Panc1 (cell line): ENCODE results near the gene METAP1. TPM values are rescaled to one million over a fixed set of nuclear protein-coding genes. Genes with fewer than 3 reads are reported as not detected.

Experiments
- ATAC-seq: fragments of 200-7000 bp; cut with Tn5 transposase; 2 replicates; pipeline ENCODE4 v1.9.1; 2020; ENCODE audit warnings: mild to moderate bottlenecking, moderate library complexity
- BruUV-seq: library from RNA; stranded (reverse); fragments of 400-500 nt; replicated peaks from 2 replicates; lab custom pipeline; 2021; lab: Mats Ljungman, UMichigan
- CTCF ChIA-PET: fragments of 300-600 bp; sonication (Branson Sonifier 250); formaldehyde crosslinking; loops from one replicate; lab custom pipeline; 2022; ENCODE audit warnings: antibody characterized with exemption; lab: Charles Lee
- POLR2A ChIA-PET: fragments of 300-600 bp; sonication (Branson Sonifier 250); formaldehyde crosslinking; loops from one replicate; lab custom pipeline; 2022; ENCODE audit warnings: antibody characterized with exemption; lab: Charles Lee
- DNase-seq: peaks from one replicate; pipeline ENCODE4 v3.0.0-alpha.2; 2010; ENCODE audit warnings: low read depth, low spot score
- H3K27ac ChIP-seq: 2 replicates; pipeline ENCODE4 v1.5.1; 2011; ENCODE audit warnings: mild to moderate bottlenecking, low read length, inconsistent platforms
- H3K27me3 ChIP-seq: fragments of 200-500 bp; sonication (Bioruptor generic); 2 replicates; pipeline ENCODE4 v1.6.0; 2014; ENCODE audit warnings: low read length, inconsistent platforms; ENCODE audit not compliant: control insufficient read depth, insufficient read depth
- H3K36me3 ChIP-seq: fragments of 200-500 bp; sonication (Bioruptor generic); 2 replicates; pipeline ENCODE4 v1.5.1; 2014; ENCODE audit warnings: inconsistent platforms, mild to moderate bottlenecking, low read length, moderate library complexity; ENCODE audit not compliant: control insufficient read depth, insufficient read depth
- H3K4me1 ChIP-seq: 2 replicates; pipeline ENCODE4 v1.5.1; 2011; ENCODE audit warnings: inconsistent platforms, mild to moderate bottlenecking, low read length, moderate library complexity; ENCODE audit not compliant: control insufficient read depth, insufficient read depth
- H3K4me3 ChIP-seq, 2 experiments: 2 replicates each; pipeline ENCODE4 v1.5.1; 2011 to 2012; ENCODE audit warnings: low read depth in 2 of 2, low read length in 2 of 2, mild to moderate bottlenecking in 2 of 2, inconsistent platforms in 1 of 2, moderate library complexity in 1 of 2
- H3K9me3 ChIP-seq: fragments of 200-500 bp; sonication (Bioruptor generic); 2 replicates; pipeline ENCODE4 v1.5.1; 2014; ENCODE audit warnings: low read depth, mild to moderate bottlenecking, inconsistent platforms, low read length, moderate library complexity; ENCODE audit not compliant: control insufficient read depth, insufficient read depth
- CTCF ChIP-seq: fragments of 450-650 bp; IDR thresholded peaks from 2 replicates; pipeline ENCODE4 v1.5.1; 2017; ENCODE audit warnings: mild to moderate bottlenecking
- POLR2AphosphoS5 ChIP-seq: IDR thresholded peaks from 2 replicates; pipeline ENCODE4 v1.6.1; 2012; ENCODE audit warnings: mild to moderate bottlenecking, low read depth, low read length, moderate library complexity
- SIN3A ChIP-seq: IDR thresholded peaks from 2 replicates; pipeline ENCODE4 v1.6.1; 2012; ENCODE audit warnings: low read depth, mild to moderate bottlenecking, low read length, moderate library complexity, borderline replicate concordance; ENCODE audit not compliant: insufficient read depth
- TCF7L2 ChIP-seq: IDR thresholded peaks from 2 replicates; pipeline ENCODE4 v1.6.1; 2011; ENCODE audit warnings: mild to moderate bottlenecking, low read depth, low read length, inconsistent platforms
- in situ Hi-C: cut with HindIII; loops from 2 replicates; pipeline ENCODE4 v1.10.0; 2016; ENCODE audit warnings: low sequenced_read_pairs, low pct_unique_long_range_greater_than_20kb
- intact Hi-C: fragments of 100-400 bp; cut with micrococcal nuclease; formaldehyde crosslinking; loops from one replicate; pipeline ENCODE4 v1.10.0; 2022; ENCODE audit not compliant: unreplicated experiment
- total RNA-seq: library from RNA; stranded (reverse); gene quantifications from one replicate; pipeline ENCODE4 v1.2.1, GENCODE V29; 2021; ENCODE audit not compliant: unreplicated experiment
- TF ChIP-seq, protein P1 (sequence below), 2 experiments: IDR thresholded peaks; 2 replicates each; pipeline ENCODE4 v1.6.1; 2011 to 2012; ENCODE audit warnings: low read depth in 2 of 2, control low read depth in 1 of 2, low read length in 1 of 2, mild to moderate bottlenecking in 1 of 2, moderate library complexity in 1 of 2; ENCODE audit not compliant: insufficient read depth in 1 of 2

METAP1 gene
- total RNA-seq, 1 experiment from 2014 or later = 51.9 TPM

DNA sequence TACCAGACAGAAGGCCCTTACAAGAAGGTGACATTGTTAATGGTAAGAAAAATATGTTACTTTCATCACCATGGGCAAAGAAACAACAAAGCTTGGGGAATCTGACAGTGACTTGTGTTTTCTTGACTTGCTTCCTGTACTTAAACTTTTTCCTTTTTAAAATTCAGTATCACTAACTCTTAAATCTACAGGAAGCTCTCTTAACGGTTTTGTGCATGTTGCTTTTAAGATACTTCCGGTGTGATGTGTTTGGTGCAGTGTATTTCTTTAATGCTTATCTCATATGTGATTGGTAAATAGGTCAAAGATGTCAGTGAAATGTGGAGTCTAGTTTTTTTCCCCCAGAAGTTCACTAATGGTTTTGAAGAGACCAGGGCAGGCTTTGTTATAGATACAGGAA, 47.8 kb downstream of the METAP1 start:
- Histone ChIP-seq H3K27me3 (no peaks in the 10 kb centered on the region), H3K9me3 (no peaks in the 10 kb centered on the region), H3K4me1 (no peaks in the 10 kb centered on the region), H3K36me3 (no peaks in the 10 kb centered on the region), H3K27ac (no peak overlapping the region), H3K4me3 (no peak overlapping the region)
- TF ChIP-seq POLR2AphosphoS5 (no peak), CTCF (no peak), TCF7L2 (no peak), SIN3A (no peak)
- TF ChIP-seq, protein P1, sequence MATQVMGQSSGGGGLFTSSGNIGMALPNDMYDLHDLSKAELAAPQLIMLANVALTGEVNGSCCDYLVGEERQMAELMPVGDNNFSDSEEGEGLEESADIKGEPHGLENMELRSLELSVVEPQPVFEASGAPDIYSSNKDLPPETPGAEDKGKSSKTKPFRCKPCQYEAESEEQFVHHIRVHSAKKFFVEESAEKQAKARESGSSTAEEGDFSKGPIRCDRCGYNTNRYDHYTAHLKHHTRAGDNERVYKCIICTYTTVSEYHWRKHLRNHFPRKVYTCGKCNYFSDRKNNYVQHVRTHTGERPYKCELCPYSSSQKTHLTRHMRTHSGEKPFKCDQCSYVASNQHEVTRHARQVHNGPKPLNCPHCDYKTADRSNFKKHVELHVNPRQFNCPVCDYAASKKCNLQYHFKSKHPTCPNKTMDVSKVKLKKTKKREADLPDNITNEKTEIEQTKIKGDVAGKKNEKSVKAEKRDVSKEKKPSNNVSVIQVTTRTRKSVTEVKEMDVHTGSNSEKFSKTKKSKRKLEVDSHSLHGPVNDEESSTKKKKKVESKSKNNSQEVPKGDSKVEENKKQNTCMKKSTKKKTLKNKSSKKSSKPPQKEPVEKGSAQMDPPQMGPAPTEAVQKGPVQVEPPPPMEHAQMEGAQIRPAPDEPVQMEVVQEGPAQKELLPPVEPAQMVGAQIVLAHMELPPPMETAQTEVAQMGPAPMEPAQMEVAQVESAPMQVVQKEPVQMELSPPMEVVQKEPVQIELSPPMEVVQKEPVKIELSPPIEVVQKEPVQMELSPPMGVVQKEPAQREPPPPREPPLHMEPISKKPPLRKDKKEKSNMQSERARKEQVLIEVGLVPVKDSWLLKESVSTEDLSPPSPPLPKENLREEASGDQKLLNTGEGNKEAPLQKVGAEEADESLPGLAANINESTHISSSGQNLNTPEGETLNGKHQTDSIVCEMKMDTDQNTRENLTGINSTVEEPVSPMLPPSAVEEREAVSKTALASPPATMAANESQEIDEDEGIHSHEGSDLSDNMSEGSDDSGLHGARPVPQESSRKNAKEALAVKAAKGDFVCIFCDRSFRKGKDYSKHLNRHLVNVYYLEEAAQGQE (IDR thresholded peaks at IDR 0.05; ENCODE audit: insufficient read depth in 1 of 2, low read depth in 2 of 2, low read length in 1 of 2) = no peak
- in situ Hi-C loops (no loop called here), intact Hi-C loops (no loop called here)
- CTCF ChIA-PET = no interaction called here
- ATAC-seq (no peak), DNase-seq (no peak)
- POLR2A ChIA-PET = no interaction called here
- no TSS peak for BruUV-seq

DNA sequence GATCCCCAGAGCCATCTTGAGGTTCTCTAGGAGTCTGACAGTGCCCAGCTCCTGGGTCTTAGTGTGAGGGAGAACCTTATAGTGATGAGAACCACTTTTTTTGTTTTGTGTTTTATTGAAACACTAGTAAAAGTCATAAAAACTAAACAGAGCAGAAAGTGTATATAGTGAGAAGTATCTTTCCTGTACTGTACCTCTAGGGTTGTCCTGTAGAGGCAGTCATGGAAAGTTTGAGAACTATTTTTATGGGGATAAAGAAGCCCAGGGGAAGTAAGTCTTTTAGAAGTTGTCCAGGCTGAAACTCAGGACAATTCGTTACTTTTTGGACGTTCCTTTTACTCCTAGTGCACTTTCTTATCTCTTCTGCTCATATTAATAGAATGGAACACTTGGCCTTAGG, 52.2 kb downstream of the METAP1 start:
- ATAC-seq = no peak
- POLR2A ChIA-PET = no interaction called here
- no peaks in the 10 kb centered on the region for H3K27me3 ChIP-seq
- H3K36me3 ChIP-seq = peaks cover 3% of the 10 kb centered on the region
- TF ChIP-seq SIN3A (no peak), TCF7L2 (no peak), CTCF (no peak; the same call in 1 of the 2 replicates), POLR2AphosphoS5 (no peak)
- TF ChIP-seq, protein P1 (IDR thresholded peaks at IDR 0.05; ENCODE audit: insufficient read depth in 1 of 2, low read depth in 2 of 2, low read length in 1 of 2) = no peak
- no TSS peak for BruUV-seq
- no peak overlapping the region for H3K4me3 ChIP-seq
- no peaks in the 10 kb centered on the region for H3K9me3 ChIP-seq
- H3K4me1 ChIP-seq = no peaks in the 10 kb centered on the region; the same call in 1 of the 2 replicates
- no peak overlapping the region for H3K27ac ChIP-seq
- CTCF ChIA-PET = no interaction called here
- in situ Hi-C loops = no loop called here
- intact Hi-C loops = no loop called here
- DNase-seq = no peak
